Fibroblast of lung (primary cell): ENCODE measurements around the gene DLEU7.

Experiments used
- EZH2 ChIP-seq: IDR thresholded peaks from 2 replicates; pipeline ENCODE4 v1.5.1; 2012; ENCODE audit warnings: low read length, control low read depth, mild to moderate bottlenecking; ENCODE audit errors: missing control alignments
- TF ChIP-seq, protein P1 (sequence below), 2 donors: IDR thresholded peaks in 1 of 2; conservative IDR thresholded peaks in 1 of 2; 1 replicate in 1 of 2; 2 replicates in 1 of 2; pipeline ENCODE4 v1.5.1; 2011 to 2012; ENCODE audit warnings: low read length in 2 of 2, control low read depth in 1 of 2, inconsistent platforms in 1 of 2, low read depth in 1 of 2, mild to moderate bottlenecking in 1 of 2

DNA sequence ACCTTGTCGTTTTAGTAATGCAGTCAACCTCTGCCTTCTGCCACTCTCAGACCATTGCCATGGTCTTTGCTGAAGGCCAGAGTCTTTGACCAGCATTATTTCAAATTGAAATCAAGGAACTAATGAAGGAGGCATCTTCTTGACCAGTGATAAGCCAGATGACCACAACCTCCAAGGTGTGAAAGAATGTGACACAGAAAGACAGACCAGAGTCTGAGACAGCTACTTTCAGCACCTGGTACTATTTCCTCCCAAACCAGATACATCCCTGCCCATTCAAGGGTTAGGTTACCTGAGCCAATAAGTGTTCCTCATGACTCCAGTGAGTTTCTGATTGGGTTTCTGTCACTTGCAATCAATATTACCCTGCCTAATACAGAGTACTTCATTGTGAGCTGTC, 45.8 kb upstream of the DLEU7 start:
- TF ChIP-seq, protein P1, sequence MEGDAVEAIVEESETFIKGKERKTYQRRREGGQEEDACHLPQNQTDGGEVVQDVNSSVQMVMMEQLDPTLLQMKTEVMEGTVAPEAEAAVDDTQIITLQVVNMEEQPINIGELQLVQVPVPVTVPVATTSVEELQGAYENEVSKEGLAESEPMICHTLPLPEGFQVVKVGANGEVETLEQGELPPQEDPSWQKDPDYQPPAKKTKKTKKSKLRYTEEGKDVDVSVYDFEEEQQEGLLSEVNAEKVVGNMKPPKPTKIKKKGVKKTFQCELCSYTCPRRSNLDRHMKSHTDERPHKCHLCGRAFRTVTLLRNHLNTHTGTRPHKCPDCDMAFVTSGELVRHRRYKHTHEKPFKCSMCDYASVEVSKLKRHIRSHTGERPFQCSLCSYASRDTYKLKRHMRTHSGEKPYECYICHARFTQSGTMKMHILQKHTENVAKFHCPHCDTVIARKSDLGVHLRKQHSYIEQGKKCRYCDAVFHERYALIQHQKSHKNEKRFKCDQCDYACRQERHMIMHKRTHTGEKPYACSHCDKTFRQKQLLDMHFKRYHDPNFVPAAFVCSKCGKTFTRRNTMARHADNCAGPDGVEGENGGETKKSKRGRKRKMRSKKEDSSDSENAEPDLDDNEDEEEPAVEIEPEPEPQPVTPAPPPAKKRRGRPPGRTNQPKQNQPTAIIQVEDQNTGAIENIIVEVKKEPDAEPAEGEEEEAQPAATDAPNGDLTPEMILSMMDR (conservative IDR thresholded peaks at IDR 0.05 in 1 of 2, IDR thresholded peaks at IDR 0.05 in 1 of 2; ENCODE audit: low read depth in 1 of 2, low read length in 2 of 2): no peak
- TF ChIP-seq EZH2: no peak
